Astrocyte of the cerebellum (primary cell): ENCODE data around the gene CTNND2.
"Not testable (repeated sequence)": the region's sequence is repeated elsewhere in the genome, so short reads cannot be mapped to it uniquely, and the experiment has no call there.

Experiments used
- DNase-seq: peaks from one replicate; pipeline ENCODE4 v3.0.0-alpha.2; 2011; ENCODE audit warnings: low read depth
- H3K4me3 ChIP-seq: 2 replicates; pipeline ENCODE4 v1.5.1; 2011; ENCODE audit warnings: mild to moderate bottlenecking, low read depth, low read length, moderate library complexity
- CTCF ChIP-seq: IDR thresholded peaks from 2 replicates; pipeline ENCODE4 v1.5.1; 2012; ENCODE audit warnings: low read length, low read depth, moderate library complexity, mild to moderate bottlenecking; ENCODE audit errors: missing control alignments
- in situ Hi-C: cut with HindIII; loops from 2 replicates; pipeline ENCODE4 v1.10.0; 2017; ENCODE audit warnings: low sequenced_read_pairs

CTNND2 gene

GRCh38 chr5:11620172-11620571 lies 284.1 kb downstream of the CTNND2 start:
- no peak for DNase-seq
- TF ChIP-seq CTCF, result no peak
- no peak overlapping the region for H3K4me3 ChIP-seq
- in situ Hi-C loops, result no loop called here

GRCh38 chr5:11619339-11620024 lies 284.8 kb downstream of the CTNND2 start:
- no peak for DNase-seq
- TF ChIP-seq CTCF, result peak; percentile 42
- no peak overlapping the region for H3K4me3 ChIP-seq
- in situ Hi-C loops, result no loop called here

GRCh38 chr5:11617080-11617479 lies 287.2 kb downstream of the CTNND2 start:
- no peak overlapping the region for H3K4me3 ChIP-seq
- in situ Hi-C loops, result no loop called here
- TF ChIP-seq CTCF, result no peak
- DNase-seq, result no peak

- DNase-seq, H3K4me3 ChIP-seq, in situ Hi-C loops: not testable (repeated sequence)
Observed at GRCh38 chr5:11616624-11617023, 287.6 kb downstream of the CTNND2 start.

- no peak for DNase-seq
- no peak for TF ChIP-seq CTCF
- H3K4me3 ChIP-seq, result no peak overlapping the region
- in situ Hi-C loops, result no loop called here
Observed at GRCh38 chr5:11611011-11611410, 293.2 kb downstream of the CTNND2 start.

GRCh38 chr5:11609570-11610303 lies 294.5 kb downstream of the CTNND2 start:
- no peak overlapping the region for H3K4me3 ChIP-seq
- in situ Hi-C loops, result no loop called here
- no peak for DNase-seq
- TF ChIP-seq CTCF, result no peak

GRCh38 chr5:11608530-11608929 lies 295.7 kb downstream of the CTNND2 start:
- no peak overlapping the region for H3K4me3 ChIP-seq
- DNase-seq, result no peak
- in situ Hi-C loops, result no loop called here
- TF ChIP-seq CTCF, result no peak
